GM13976 (cell line): ENCODE results near the gene C3orf22.

ENCODE experiments used
- DNase-seq: peaks from one replicate; pipeline ENCODE4 v3.0.0; 2012; ENCODE audit warnings: low spot score
- in situ Hi-C: fragments of 300-500 bp; cut with MboI; formaldehyde crosslinking; loops from one replicate; pipeline ENCODE4 v1.12.0; 2022; ENCODE audit warnings: low sequenced_read_pairs, mixed read lengths, inconsistent platforms; ENCODE audit not compliant: unreplicated experiment
- TF ChIP-seq, protein P1 (sequence below): IDR thresholded peaks from 2 replicates; pipeline ENCODE4 v1.5.1; 2012; ENCODE audit warnings: borderline replicate concordance, mild to moderate bottlenecking; ENCODE audit not compliant: insufficient read depth; ENCODE audit errors: extremely low read depth, missing control alignments, control extremely low read depth

The C3orf22 gene

DNA sequence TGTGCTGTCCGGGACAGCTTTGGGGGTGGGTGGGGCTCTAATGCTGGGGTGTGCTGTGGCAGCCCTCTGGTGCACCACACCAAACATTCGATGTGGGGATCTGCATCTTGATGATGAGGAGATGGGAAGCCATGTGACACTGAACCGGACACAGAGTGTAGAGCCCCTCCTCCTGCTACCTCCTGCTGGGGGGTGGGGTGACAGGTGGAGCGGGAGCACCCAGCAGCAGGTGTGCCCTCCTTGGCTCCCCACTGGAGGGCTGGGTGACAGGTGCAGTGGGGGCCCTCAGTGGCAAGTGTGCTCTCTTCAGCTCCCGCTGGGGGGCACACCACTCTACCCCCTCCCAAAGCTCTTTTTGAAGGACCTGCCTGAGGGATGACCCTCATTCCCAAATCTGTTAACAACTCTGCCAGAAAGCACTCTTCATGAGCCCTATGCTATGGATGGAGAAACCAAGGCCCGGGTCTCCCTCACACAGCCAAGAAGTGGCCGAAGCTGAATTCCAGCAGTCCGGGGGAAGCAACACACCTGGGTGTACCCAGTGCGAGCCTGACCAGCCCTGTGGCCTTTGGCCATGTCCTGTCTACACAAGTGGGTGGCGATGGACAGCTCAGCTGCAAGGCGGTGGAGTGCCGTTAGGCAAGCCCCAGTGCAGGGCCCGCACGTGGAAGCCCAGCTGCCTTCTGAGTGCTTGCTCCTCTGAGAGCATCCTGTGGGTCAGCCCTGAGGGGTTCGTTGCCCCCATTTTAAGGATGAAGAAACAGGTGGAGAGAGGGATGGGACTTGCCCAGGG, 40.5 kb downstream of the C3orf22 start:
- DNase-seq: no peak

DNA sequence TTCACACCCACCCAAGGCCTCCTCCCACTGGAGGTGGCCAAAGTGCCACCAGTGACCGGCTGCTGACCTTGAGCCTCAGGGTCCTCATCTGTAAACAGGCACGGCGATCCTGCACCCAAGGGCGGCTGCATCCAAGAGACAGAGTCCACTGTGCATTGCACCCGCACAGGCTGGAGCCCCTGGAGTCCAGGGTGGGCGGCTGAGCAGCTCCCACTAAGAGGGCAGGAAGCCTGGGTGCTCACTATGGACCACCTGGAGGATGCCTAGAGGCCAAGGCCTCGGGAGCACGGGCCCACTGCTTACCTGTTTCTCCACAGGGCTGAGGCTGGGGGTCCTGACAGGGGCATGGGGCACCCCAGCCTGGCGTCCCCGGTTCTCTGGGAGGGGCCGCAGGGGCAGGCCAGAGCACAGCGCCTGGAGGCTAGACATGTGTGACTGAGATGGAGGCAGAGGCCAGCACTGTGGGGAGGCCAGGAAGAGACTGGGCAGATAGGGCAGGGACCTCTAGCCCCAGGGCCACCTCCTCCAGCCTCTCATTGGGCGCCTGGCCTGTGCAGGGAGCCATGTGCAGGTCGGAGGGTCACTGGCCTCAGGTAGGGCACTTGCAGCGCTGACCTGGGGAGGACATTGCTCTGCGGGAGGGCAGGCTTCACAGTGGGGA, 41.3 kb downstream of the C3orf22 start, which contains the start of gene UROC1:
TSS of gene UROC1 (minus strand) at position 483 of the 661 bp plus-strand sequence. CDS start at position 429, 54 bp downstream.
- no peak for DNase-seq
- in situ Hi-C loops: no loop called here
- TF ChIP-seq, protein P1, sequence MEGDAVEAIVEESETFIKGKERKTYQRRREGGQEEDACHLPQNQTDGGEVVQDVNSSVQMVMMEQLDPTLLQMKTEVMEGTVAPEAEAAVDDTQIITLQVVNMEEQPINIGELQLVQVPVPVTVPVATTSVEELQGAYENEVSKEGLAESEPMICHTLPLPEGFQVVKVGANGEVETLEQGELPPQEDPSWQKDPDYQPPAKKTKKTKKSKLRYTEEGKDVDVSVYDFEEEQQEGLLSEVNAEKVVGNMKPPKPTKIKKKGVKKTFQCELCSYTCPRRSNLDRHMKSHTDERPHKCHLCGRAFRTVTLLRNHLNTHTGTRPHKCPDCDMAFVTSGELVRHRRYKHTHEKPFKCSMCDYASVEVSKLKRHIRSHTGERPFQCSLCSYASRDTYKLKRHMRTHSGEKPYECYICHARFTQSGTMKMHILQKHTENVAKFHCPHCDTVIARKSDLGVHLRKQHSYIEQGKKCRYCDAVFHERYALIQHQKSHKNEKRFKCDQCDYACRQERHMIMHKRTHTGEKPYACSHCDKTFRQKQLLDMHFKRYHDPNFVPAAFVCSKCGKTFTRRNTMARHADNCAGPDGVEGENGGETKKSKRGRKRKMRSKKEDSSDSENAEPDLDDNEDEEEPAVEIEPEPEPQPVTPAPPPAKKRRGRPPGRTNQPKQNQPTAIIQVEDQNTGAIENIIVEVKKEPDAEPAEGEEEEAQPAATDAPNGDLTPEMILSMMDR: no peak

More for the DNA sequence above, 40.5 kb downstream of the C3orf22 start:
- in situ Hi-C loops: no loop called here
- TF ChIP-seq, protein P1: no peak

GRCh38 chr3:126516936-126517290, 41.8 kb downstream of the C3orf22 start:
- TF ChIP-seq, protein P1: no peak
- DNase-seq: no peak
- in situ Hi-C loops: no loop called here

GRCh38 chr3:126516152-126516935, 42.4 kb downstream of the C3orf22 start:
- DNase-seq: no peak
- TF ChIP-seq, protein P1: no peak
- in situ Hi-C loops: no loop called here

DNA sequence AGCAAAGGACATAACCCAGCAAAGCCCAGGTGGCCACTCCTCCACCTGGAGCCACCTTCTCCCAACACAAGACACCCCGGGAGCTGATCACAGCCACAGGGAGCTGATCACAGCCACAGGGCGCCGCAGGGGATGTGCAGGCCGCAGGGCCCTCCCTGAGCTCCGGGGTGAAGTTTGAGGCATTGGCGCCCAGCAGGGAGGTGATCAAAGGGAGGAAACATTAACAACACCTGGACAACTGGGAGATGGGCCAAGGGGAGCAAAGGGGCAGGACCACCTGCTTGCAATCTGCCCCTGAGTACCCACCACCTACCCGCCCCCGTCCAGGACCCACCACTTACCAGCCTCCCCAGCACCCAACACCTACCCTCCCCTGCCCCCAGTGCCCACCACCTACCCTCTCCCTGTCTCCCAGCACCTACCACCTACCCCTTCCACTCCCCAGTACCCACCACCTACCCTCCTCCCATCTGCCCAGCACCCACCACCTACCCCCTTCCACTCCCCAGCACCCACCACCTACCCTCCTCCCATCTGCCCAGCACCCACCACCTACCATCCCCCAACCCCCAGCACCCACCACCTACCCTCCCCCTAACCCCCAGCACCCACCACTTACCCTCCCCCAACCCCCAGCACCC, 43.5 kb downstream of the C3orf22 start:
- no peak for DNase-seq
- TF ChIP-seq, protein P1: no peak
- in situ Hi-C loops: no loop called here

DNA sequence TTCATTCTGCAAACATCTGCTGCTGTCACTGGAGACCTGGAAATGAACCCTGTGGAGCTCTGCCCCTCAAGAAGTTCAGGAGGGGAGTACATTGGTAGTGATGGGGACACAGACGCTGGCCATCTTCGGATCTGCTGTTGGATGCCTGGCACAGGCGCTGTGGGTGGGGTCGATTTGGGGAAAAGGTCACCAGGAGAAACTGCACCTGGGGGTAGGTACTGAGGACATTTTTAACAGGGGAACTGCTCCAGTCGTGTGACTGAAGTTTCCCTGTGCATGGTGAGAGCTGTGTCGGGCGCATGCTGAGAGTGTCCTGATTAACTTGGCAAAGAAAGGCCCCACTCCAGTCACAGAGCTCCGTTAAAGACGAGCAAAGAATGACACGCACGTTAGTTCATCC, 44.6 kb downstream of the C3orf22 start:
- in situ Hi-C loops: no loop called here
- TF ChIP-seq, protein P1: no peak
- no peak for DNase-seq
